ENCODE results near the gene DSCAML1. TPM values are rescaled to one million over a fixed set of nuclear protein-coding genes. Genes with fewer than 3 reads are reported as not detected.

DSCAML1 gene
- total RNA-seq, 1 experiment from 2014 or later = 0.15 TPM

GRCh38 chr11:117686711-117687110 is 110.3 kb downstream of the DSCAML1 start:
- Histone ChIP-seq H3K4ac (ENCODE audit: low read depth, low read length) (no peak overlapping the region), H3T11ph (ENCODE audit: low read length) (no peak overlapping the region), H3K23me2 (ENCODE audit: insufficient read length, low read depth, low read length, poor library complexity, severe bottlenecking) (no peaks in the 10 kb centered on the region), H3K9me3 (ENCODE audit: control insufficient read depth, low read depth, low read length) (no peaks in the 10 kb centered on the region), H3K27ac (ENCODE audit: insufficient read length, low read depth, low read length) (no peak overlapping the region), H3K56ac (ENCODE audit: insufficient read length, low read depth, low read length) (no peak overlapping the region), H3K4me2 (ENCODE audit: insufficient read depth, insufficient read length, low read length) (no peak overlapping the region), H3K23ac (ENCODE audit: insufficient read length, low read depth, low read length) (no peak overlapping the region), H4K91ac (ENCODE audit: insufficient read length, low read depth, low read length) (no peak overlapping the region), H3K27me3 (ENCODE audit: insufficient read depth, low read length) (no peaks in the 10 kb centered on the region), H2BK15ac (ENCODE audit: low read depth, low read length) (no peak overlapping the region), H2AK5ac (ENCODE audit: insufficient read length, low read length) (no peak overlapping the region), H2AFZ (ENCODE audit: low read length) (no peak overlapping the region), H3K14ac (ENCODE audit: insufficient read depth, low read length) (no peak overlapping the region), H2BK120ac (ENCODE audit: low read depth, low read length, poor library complexity, severe bottlenecking) (no peak overlapping the region), H3K9ac (ENCODE audit: extremely low read depth, insufficient read length, low read length) (no peak overlapping the region), H3K79me2 (ENCODE audit: insufficient read depth, low read length) (no peaks in the 10 kb centered on the region), H4K8ac (replicated peaks; ENCODE audit: insufficient read length, low read depth, low read length) (no peak overlapping the region), H3K18ac (ENCODE audit: insufficient read length, low read depth, low read length) (no peak overlapping the region), H4K5ac (ENCODE audit: insufficient read length, low read depth, low read length) (no peak overlapping the region), H3K79me1 (ENCODE audit: insufficient read depth, low read depth, low read length, poor library complexity, severe bottlenecking) (no peaks in the 10 kb centered on the region), H2BK20ac (ENCODE audit: low read depth, low read length, poor library complexity, severe bottlenecking) (no peak overlapping the region), H2BK5ac (ENCODE audit: insufficient read length, low read length) (no peak overlapping the region), H2BK12ac (ENCODE audit: insufficient read length, low read depth, low read length) (no peak overlapping the region), H3K4me1 (ENCODE audit: insufficient read depth, low read length) (peaks cover 3% of the 10 kb centered on the region; the same call in 1 of the 2 replicates), H4K20me1 (ENCODE audit: control insufficient read depth, insufficient read depth, insufficient read length) (no peaks in the 10 kb centered on the region)
- no peak for TF ChIP-seq CTCF (conservative IDR thresholded peaks at IDR 0.05)
- Mint-ChIP-seq H3K27ac (no peak overlapping the region; a peak in 1 of 7 replicates), H3K27me3 (ENCODE audit: low read depth) (peaks cover 21% of the 10 kb centered on the region), H3K36me3 (ENCODE audit: insufficient read depth in 1 of 3, low read depth in 3 of 3) (no peaks in the 10 kb centered on the region; a peak in 1 of 7 replicates), H3K4me3 (no peak overlapping the region), H3K9me3 (no peaks in the 10 kb centered on the region), H3K4me1 (peaks cover 23 to 33% of the 10 kb centered on the region in 2 experiments)
- DNase-seq = no peak
- WGBS (ENCODE audit: extremely low coverage, insufficient read length, low lambda C conversion rate) = no CpG with 5 or more reads among the region's 3 CpGs

Data from H9 (cell line).